PC-9 (cell line): ENCODE measurements around the gene SLC25A42. TPM values are rescaled to one million over a fixed set of nuclear protein-coding genes. Genes with fewer than 3 reads are reported as not detected.

Experiments used
- BruUV-seq: library from RNA; stranded (reverse); fragments of 400-500 nt; replicated peaks from 2 replicates; lab custom pipeline; 2021; lab: Mats Ljungman, UMichigan
- CTCF ChIA-PET: fragments of 300-600 bp; sonication (Branson Sonifier 250); formaldehyde crosslinking; loops from one replicate; lab custom pipeline; 2022; ENCODE audit warnings: antibody characterized with exemption; lab: Charles Lee
- POLR2A ChIA-PET: fragments of 300-600 bp; sonication (Branson Sonifier 250); formaldehyde crosslinking; loops from one replicate; lab custom pipeline; 2022; ENCODE audit warnings: antibody characterized with exemption; ENCODE audit not compliant: unreplicated experiment; lab: Charles Lee
- DNase-seq, 2 experiments: peaks; one replicate each; pipeline versions ENCODE4 v3.0.0 to v3.0.0-alpha.2; 2015 to 2022; ENCODE audit warnings: mixed read lengths in 1 of 2
- H2AFZ ChIP-seq: fragments of 200-600 bp; sonication (generic); 2 replicates; pipeline ENCODE4 v1.8.1; 2017; ENCODE audit warnings: antibody characterized with exemption
- H3F3A ChIP-seq: fragments of 200-600 bp; sonication (generic); 2 replicates; pipeline ENCODE4 v1.8.1; 2017; ENCODE audit warnings: antibody characterized with exemption, mild to moderate bottlenecking, low read depth; ENCODE audit not compliant: insufficient read depth
- H3K27ac ChIP-seq: fragments of 200-600 bp; sonication (generic); 2 replicates; pipeline ENCODE4 v1.6.1; 2016; ENCODE audit warnings: mixed run types
- H3K27me3 ChIP-seq: fragments of 200-600 bp; sonication (generic); 2 replicates; pipeline ENCODE4 v1.6.1; 2016; ENCODE audit warnings: low read depth, mixed run types; ENCODE audit not compliant: insufficient read depth
- H3K36me3 ChIP-seq: fragments of 200-600 bp; sonication (generic); 2 replicates; pipeline ENCODE4 v1.6.1; 2016; ENCODE audit warnings: low read depth, mixed run types
- H3K4me1 ChIP-seq: fragments of 200-600 bp; sonication (generic); replicated peaks from 2 replicates; pipeline ENCODE4 v1.6.1; 2016; ENCODE audit warnings: mixed run types; ENCODE audit not compliant: insufficient read depth
- H3K4me2 ChIP-seq: fragments of 200-600 bp; sonication (generic); 2 replicates; pipeline ENCODE4 v1.6.1; 2017; ENCODE audit warnings: mixed run types
- H3K4me3 ChIP-seq: fragments of 200-600 bp; sonication (generic); 2 replicates; pipeline ENCODE4 v1.6.1; 2016; ENCODE audit warnings: mixed run types
- H3K79me2 ChIP-seq: fragments of 200-600 bp; sonication (generic); 2 replicates; pipeline ENCODE4 v1.6.1; 2017; ENCODE audit warnings: low read depth, mixed run types
- H3K9me2 ChIP-seq: fragments of 200-600 bp; sonication (generic); 2 replicates; pipeline ENCODE4 v1.8.1; 2017; ENCODE audit warnings: mild to moderate bottlenecking; ENCODE audit not compliant: insufficient read depth
- H3K9me3 ChIP-seq: fragments of 200-600 bp; sonication (generic); 2 replicates; pipeline ENCODE4 v1.8.1; 2016; ENCODE audit warnings: low read depth; ENCODE audit not compliant: insufficient read depth
- H4K20me1 ChIP-seq: fragments of 200-600 bp; sonication (generic); 2 replicates; pipeline ENCODE4 v1.8.1; 2017; ENCODE audit not compliant: insufficient read depth
- CTCF ChIP-seq: fragments of 200-600 bp; sonication (generic); conservative IDR thresholded peaks from 2 replicates; pipeline ENCODE4 v1.6.1; 2017; ENCODE audit warnings: mixed run types, antibody characterized with exemption, mild to moderate bottlenecking, moderate library complexity
- EZH2 ChIP-seq: fragments of 200-600 bp; sonication (generic); IDR thresholded peaks from 2 replicates; pipeline ENCODE4 v1.8.0; 2017; ENCODE audit warnings: antibody characterized with exemption, low read depth
- intact Hi-C: fragments of 100-400 bp; cut with micrococcal nuclease; formaldehyde crosslinking; loops from one replicate; pipeline ENCODE4 v1.10.0; 2022; ENCODE audit not compliant: unreplicated experiment
- total RNA-seq: library from RNA; stranded (reverse); gene quantifications from 2 replicates; pipeline ENCODE4 v1.2.3, GENCODE V29; 2021

Gene SLC25A42
- total RNA-seq, 1 experiment from 2014 or later: 6.9 TPM

DNA sequence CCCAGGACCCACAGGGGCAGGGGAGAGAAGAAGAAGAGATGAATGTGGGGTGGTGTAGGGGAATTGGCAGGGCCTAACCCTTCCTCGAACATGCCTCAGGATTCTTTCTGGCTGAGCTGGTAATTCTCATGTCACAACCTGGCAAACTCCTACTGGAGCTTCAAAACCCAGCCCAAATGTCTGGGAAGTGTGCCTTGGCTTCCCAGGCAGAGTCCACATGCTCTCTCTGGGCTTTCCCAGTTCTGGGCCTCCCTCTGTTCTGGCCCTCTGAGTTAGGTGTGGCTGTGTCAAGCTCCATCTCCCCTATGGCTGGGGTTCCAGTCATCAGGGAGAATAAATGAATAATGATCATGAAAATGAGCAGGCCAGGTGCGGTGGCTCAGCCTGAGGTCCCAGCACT is 85.6 kb downstream of the SLC25A42 start:
- no peak overlapping the region for H2AFZ ChIP-seq
- POLR2A ChIA-PET: no interaction called here
- CTCF ChIA-PET: no interaction called here

GRCh38 chr19:19151418-19151817 is 87.6 kb downstream of the SLC25A42 start:
- Histone ChIP-seq H3K27ac (no peak overlapping the region), H3K4me1 (no peaks in the 10 kb centered on the region), H3K4me2 (no peak overlapping the region), H3K9me2 (no peaks in the 10 kb centered on the region), H3K4me3 (no peak overlapping the region), H2AFZ (no peak overlapping the region), H3K9me3 (no peaks in the 10 kb centered on the region), H3K36me3 (no peaks in the 10 kb centered on the region), H4K20me1 (no peaks in the 10 kb centered on the region; the same call in 1 of the 2 replicates), H3F3A (peaks cover 6% of the 10 kb centered on the region; the same call in 1 of the 2 replicates), H3K27me3 (no peaks in the 10 kb centered on the region), H3K79me2 (no peaks in the 10 kb centered on the region)
- TF ChIP-seq CTCF (no peak), EZH2 (no peak)
- BruUV-seq: no TSS peak
- no peak for DNase-seq
- POLR2A ChIA-PET: no interaction called here
- intact Hi-C loops: no loop called here
- CTCF ChIA-PET: no interaction called here

More for the DNA sequence above, 85.6 kb downstream of the SLC25A42 start:
- no peaks in the 10 kb centered on the region for H3K9me3 ChIP-seq
- no peak for TF ChIP-seq EZH2
- TF ChIP-seq CTCF: no peak
- no TSS peak for BruUV-seq
- H3K36me3 ChIP-seq: no peaks in the 10 kb centered on the region
- no peak overlapping the region for H3K4me3 ChIP-seq
- no peaks in the 10 kb centered on the region for H3K4me1 ChIP-seq
- intact Hi-C loops: no loop called here
- DNase-seq: no peak
- no peaks in the 10 kb centered on the region for H3K79me2 ChIP-seq
- H3K27me3 ChIP-seq: no peaks in the 10 kb centered on the region
- H4K20me1 ChIP-seq: no peaks in the 10 kb centered on the region
- no peaks in the 10 kb centered on the region for H3K9me2 ChIP-seq
- no peak overlapping the region for H3K27ac ChIP-seq
- peaks cover 6% of the 10 kb centered on the region; the same call in 1 of the 2 replicates for H3F3A ChIP-seq
- H3K4me2 ChIP-seq: no peak overlapping the region

GRCh38 chr19:19152668-19153384 is 89.0 kb downstream of the SLC25A42 start:
- TF ChIP-seq CTCF (no peak), EZH2 (no peak)
- no peak overlapping the region for H3K27ac ChIP-seq
- H3F3A ChIP-seq: peaks cover 6% of the 10 kb centered on the region; the same call in 1 of the 2 replicates
- POLR2A ChIA-PET: no interaction called here
- CTCF ChIA-PET: no interaction called here
- no peak for DNase-seq
- no peak overlapping the region for H3K4me2 ChIP-seq
- no peak overlapping the region for H2AFZ ChIP-seq
- no peaks in the 10 kb centered on the region for H3K36me3 ChIP-seq
- intact Hi-C loops: no loop called here
- no peaks in the 10 kb centered on the region for H3K4me1 ChIP-seq
- no peaks in the 10 kb centered on the region for H3K9me3 ChIP-seq
- no peaks in the 10 kb centered on the region for H3K79me2 ChIP-seq
- no peak overlapping the region for H3K4me3 ChIP-seq
- H3K27me3 ChIP-seq: no peaks in the 10 kb centered on the region
- no peaks in the 10 kb centered on the region for H3K9me2 ChIP-seq
- BruUV-seq: no TSS peak
- H4K20me1 ChIP-seq: no peaks in the 10 kb centered on the region; the same call in 1 of the 2 replicates
